KMS-11 (cell line): ENCODE data around the gene MAGI2.
"Not testable (repeated sequence)": the region's sequence is repeated elsewhere in the genome, so short reads cannot be mapped to it uniquely, and the experiment has no call there.

Source experiments
- H2AFZ ChIP-seq: fragments of 200-600 bp; sonication (generic); 2 replicates; pipeline ENCODE4 v1.6.1; 2016; ENCODE audit warnings: antibody characterized with exemption, mixed run types, low read depth
- H3K27ac ChIP-seq: fragments of 200-600 bp; sonication (generic); 2 replicates; pipeline ENCODE4 v1.6.1; 2016; ENCODE audit warnings: mild to moderate bottlenecking, mixed run types
- H3K27me3 ChIP-seq: fragments of 200-600 bp; sonication (generic); 2 replicates; pipeline ENCODE4 v1.6.1; 2017; ENCODE audit warnings: mild to moderate bottlenecking, low read depth, mixed run types, moderate library complexity; ENCODE audit not compliant: insufficient read depth
- H3K36me3 ChIP-seq: fragments of 200-600 bp; sonication (generic); 2 replicates; pipeline ENCODE4 v1.6.1; 2017; ENCODE audit warnings: mild to moderate bottlenecking, mixed run types; ENCODE audit not compliant: insufficient read depth
- H3K4me1 ChIP-seq: fragments of 200-600 bp; sonication (generic); 2 replicates; pipeline ENCODE4 v1.6.1; 2016; ENCODE audit warnings: mild to moderate bottlenecking, low read depth, mixed run types; ENCODE audit not compliant: poor library complexity, severe bottlenecking
- H3K4me2 ChIP-seq: fragments of 200-600 bp; sonication (generic); 2 replicates; pipeline ENCODE4 v1.7.0; 2016; ENCODE audit warnings: mild to moderate bottlenecking, mixed run types
- H3K4me3 ChIP-seq: fragments of 200-600 bp; sonication (generic); IDR thresholded peaks from 2 replicates; pipeline ENCODE4 v1.6.1; 2017; ENCODE audit warnings: low read depth, low read length, mixed read lengths; ENCODE audit not compliant: insufficient read depth
- H3K79me2 ChIP-seq: fragments of 200-600 bp; sonication (generic); 2 replicates; pipeline ENCODE4 v1.6.1; 2016; ENCODE audit warnings: low read depth, mixed run types; ENCODE audit not compliant: insufficient read depth
- H3K9ac ChIP-seq: fragments of 200-600 bp; sonication (generic); 2 replicates; pipeline ENCODE4 v1.6.1; 2016; ENCODE audit warnings: mild to moderate bottlenecking, mixed run types
- H4K20me1 ChIP-seq: fragments of 200-600 bp; sonication (generic); 2 replicates; pipeline ENCODE4 v1.6.1; 2016; ENCODE audit warnings: mild to moderate bottlenecking, mixed run types; ENCODE audit not compliant: insufficient read depth
- TF ChIP-seq, protein P1 (sequence below): fragments of 200-600 bp; sonication (generic); conservative IDR thresholded peaks from 2 replicates; pipeline ENCODE4 v1.6.1; 2017; ENCODE audit warnings: low read depth, mild to moderate bottlenecking, antibody characterized with exemption, low read length, moderate library complexity, mixed read lengths

Gene MAGI2

DNA sequence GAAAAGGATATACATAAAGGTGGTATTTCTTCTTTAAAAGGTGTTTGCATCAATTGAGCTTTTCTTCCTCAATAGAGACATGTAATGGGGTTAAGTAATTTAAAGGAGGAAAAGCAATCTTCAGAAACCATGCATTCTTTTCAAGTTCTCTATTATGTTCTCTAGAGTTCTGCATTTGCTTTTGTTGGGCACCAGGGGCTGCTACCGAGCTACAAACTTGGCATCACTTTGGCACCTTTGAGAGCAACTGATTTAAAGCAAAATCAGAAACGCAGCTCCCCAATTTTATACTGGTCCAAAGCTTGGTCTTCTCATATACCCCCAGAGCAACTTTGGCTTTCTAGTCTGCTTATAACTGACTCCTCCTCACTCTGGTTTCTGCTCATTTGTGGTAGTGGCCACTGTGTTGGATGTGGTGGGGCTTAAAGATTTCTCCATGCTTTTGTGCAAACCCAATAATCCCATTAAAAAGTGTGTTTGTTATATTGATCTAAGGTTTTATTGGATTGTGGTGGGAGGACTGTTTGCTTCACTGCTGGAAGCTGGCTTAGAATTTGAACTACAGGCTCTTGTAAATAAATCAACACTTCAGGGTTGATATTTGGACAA lies 942.8 kb downstream of the MAGI2 start:
- Histone ChIP-seq H3K9ac (no peak overlapping the region), H3K4me2 (no peak overlapping the region), H3K27me3 (no peaks in the 10 kb centered on the region), H3K36me3 (no peaks in the 10 kb centered on the region), H2AFZ (no peak overlapping the region), H3K27ac (no peak overlapping the region), H3K4me1 (no peaks in the 10 kb centered on the region), H3K79me2 (no peaks in the 10 kb centered on the region), H3K4me3 (no peak overlapping the region), H4K20me1 (no peaks in the 10 kb centered on the region)
- TF ChIP-seq, protein P1, sequence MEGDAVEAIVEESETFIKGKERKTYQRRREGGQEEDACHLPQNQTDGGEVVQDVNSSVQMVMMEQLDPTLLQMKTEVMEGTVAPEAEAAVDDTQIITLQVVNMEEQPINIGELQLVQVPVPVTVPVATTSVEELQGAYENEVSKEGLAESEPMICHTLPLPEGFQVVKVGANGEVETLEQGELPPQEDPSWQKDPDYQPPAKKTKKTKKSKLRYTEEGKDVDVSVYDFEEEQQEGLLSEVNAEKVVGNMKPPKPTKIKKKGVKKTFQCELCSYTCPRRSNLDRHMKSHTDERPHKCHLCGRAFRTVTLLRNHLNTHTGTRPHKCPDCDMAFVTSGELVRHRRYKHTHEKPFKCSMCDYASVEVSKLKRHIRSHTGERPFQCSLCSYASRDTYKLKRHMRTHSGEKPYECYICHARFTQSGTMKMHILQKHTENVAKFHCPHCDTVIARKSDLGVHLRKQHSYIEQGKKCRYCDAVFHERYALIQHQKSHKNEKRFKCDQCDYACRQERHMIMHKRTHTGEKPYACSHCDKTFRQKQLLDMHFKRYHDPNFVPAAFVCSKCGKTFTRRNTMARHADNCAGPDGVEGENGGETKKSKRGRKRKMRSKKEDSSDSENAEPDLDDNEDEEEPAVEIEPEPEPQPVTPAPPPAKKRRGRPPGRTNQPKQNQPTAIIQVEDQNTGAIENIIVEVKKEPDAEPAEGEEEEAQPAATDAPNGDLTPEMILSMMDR = peak; percentile 82

DNA sequence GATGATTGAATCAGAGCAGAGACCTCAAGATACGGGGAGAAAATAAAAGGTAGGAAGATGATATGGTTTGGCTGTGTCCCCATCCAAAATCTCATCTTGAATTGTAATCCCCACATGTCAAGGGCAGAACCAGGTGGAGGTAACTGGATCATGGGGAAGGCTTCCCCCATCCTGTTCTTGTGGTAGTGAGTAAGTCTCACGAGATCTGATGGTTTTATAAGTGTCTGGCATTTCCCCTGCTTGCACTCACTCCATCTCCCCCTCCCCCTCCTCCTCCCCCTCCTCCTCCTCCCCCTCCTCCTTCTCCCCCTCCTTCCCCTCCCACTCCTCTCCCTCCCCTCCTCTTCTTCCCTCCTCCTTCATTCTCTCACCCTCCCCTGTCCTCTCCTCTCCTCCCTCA lies 950.2 kb downstream of the MAGI2 start:
- not testable (repeated sequence) for H3K36me3 ChIP-seq, H4K20me1 ChIP-seq, H3K27me3 ChIP-seq, H3K27ac ChIP-seq, H3K4me3 ChIP-seq, H3K9ac ChIP-seq, H2AFZ ChIP-seq, H3K4me2 ChIP-seq, H3K79me2 ChIP-seq
- H3K4me1 ChIP-seq = peaks cover 10% of the 10 kb centered on the region

DNA sequence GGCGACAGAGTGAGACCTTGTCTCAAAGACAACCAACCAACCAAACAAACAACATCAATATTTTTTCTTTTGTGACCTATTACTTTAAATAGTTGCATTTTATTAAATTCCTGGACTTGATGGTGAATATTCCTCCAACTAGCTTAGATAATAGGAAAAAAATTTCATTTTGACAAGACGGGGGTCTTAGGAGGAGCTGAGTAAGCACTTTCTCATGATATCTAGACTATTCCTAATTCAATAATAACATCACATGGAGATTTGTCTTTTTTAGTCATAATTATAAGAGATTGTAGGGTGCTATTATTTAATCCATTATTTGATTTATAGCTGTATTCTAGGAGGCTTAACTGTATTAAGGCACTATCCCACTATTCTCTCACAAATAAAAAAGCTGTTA lies 952.4 kb downstream of the MAGI2 start:
- Histone ChIP-seq H3K27ac (no peak overlapping the region), H3K4me1 (peaks cover 33% of the 10 kb centered on the region), H3K79me2 (no peaks in the 10 kb centered on the region), H3K4me3 (no peak overlapping the region), H2AFZ (no peak overlapping the region), H3K4me2 (no peak overlapping the region), H3K9ac (no peak overlapping the region), H4K20me1 (no peaks in the 10 kb centered on the region), H3K27me3 (no peaks in the 10 kb centered on the region), H3K36me3 (no peaks in the 10 kb centered on the region)
- TF ChIP-seq, protein P1 = no peak

DNA sequence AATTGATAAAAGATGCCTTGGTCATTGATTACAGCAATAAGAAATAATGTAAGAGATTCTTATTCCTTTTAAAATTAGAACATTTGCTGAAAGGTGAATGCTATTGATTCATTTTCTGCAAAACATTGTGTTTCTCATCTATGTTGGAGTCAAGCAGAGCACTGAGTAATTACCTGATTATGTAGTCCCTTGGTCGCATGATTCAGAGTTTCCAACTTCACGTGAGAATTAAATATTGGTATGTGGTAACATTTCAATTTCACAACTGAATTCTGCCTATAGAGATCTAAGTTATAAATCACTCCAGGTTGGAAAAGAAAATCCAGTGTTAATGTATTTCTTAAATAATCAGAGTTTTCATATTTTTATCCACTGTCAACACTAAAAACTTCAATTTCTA lies 953.5 kb downstream of the MAGI2 start:
- TF ChIP-seq, protein P1 = no peak
- no peak overlapping the region for H3K4me3 ChIP-seq
- H3K4me1 ChIP-seq = peaks cover 44% of the 10 kb centered on the region
- H4K20me1 ChIP-seq = no peaks in the 10 kb centered on the region
- H3K27ac ChIP-seq = no peak overlapping the region
- no peak overlapping the region for H2AFZ ChIP-seq
- H3K36me3 ChIP-seq = no peaks in the 10 kb centered on the region
- H3K9ac ChIP-seq = no peak overlapping the region
- no peaks in the 10 kb centered on the region for H3K79me2 ChIP-seq
- H3K27me3 ChIP-seq = no peaks in the 10 kb centered on the region
- no peak overlapping the region for H3K4me2 ChIP-seq

DNA sequence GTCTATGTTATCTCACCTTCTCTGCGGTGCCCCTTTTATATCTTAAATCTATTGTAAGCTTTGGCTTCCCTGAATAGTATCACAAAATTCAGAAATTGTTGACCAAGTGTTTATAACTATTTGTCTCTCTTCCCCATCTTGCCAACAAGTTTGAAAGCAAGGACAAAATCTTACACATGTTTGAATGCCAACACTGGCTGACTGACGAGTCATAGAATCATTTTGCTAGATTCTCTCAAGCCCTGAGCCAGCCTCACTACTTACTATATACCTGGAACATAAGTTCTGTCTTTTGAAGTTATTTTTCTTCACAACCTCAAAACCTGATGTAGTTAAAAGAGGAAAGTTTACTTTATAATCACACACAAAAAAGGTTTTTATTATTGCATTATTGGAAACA lies 954.2 kb downstream of the MAGI2 start:
- Histone ChIP-seq H3K36me3 (no peaks in the 10 kb centered on the region), H4K20me1 (no peaks in the 10 kb centered on the region), H3K79me2 (no peaks in the 10 kb centered on the region), H3K9ac (no peak overlapping the region), H3K27ac (no peak overlapping the region), H3K4me2 (no peak overlapping the region), H3K4me3 (no peak overlapping the region), H3K27me3 (no peaks in the 10 kb centered on the region), H2AFZ (no peak overlapping the region), H3K4me1 (peaks cover 50% of the 10 kb centered on the region)
- TF ChIP-seq, protein P1 = no peak
